RWPE2 (cell line): ENCODE results near the gene MAP3K4.
A peak's percentile ranks its signal among the peaks of the same experiment; 100 is the strongest.

Experiments
- ATAC-seq: fragments of 200-7000 bp; cut with Tn5 transposase; 3 replicates; pipeline ENCODE4 v1.9.1; 2021; ENCODE audit warnings: low read depth
- DNase-seq: peaks from one replicate; pipeline ENCODE4 v3.0.0-alpha.2; 2020; ENCODE audit warnings: low spot score
- H3K27ac ChIP-seq: fragments of 450-650 bp; 2 replicates; pipeline ENCODE4 v1.5.1; 2017; ENCODE audit warnings: mild to moderate bottlenecking; ENCODE audit not compliant: poor library complexity, severe bottlenecking
- H3K27me3 ChIP-seq: fragments of 250-450 bp; sonication (Bioruptor Pico); 2 replicates; pipeline ENCODE4 v1.5.1; 2021; ENCODE audit warnings: mild to moderate bottlenecking, moderate library complexity; ENCODE audit not compliant: insufficient read depth, poor library complexity, severe bottlenecking
- H3K36me3 ChIP-seq: fragments of 250-450 bp; sonication (Bioruptor Pico); 2 replicates; pipeline ENCODE4 v1.5.1; 2020; ENCODE audit warnings: low read depth, mild to moderate bottlenecking, moderate library complexity
- H3K4me1 ChIP-seq: fragments of 250-450 bp; sonication (Bioruptor Pico); 2 replicates; pipeline ENCODE4 v1.5.1; 2021; ENCODE audit warnings: mild to moderate bottlenecking, moderate library complexity; ENCODE audit not compliant: insufficient read depth, poor library complexity, severe bottlenecking
- H3K4me3 ChIP-seq: fragments of 250-450 bp; sonication (Bioruptor Pico); 2 replicates; pipeline ENCODE4 v1.5.1; 2021; ENCODE audit warnings: mild to moderate bottlenecking, moderate library complexity; ENCODE audit not compliant: severe bottlenecking
- H3K9me3 ChIP-seq: fragments of 250-450 bp; sonication (Bioruptor Pico); 2 replicates; pipeline ENCODE4 v1.5.1; 2021; ENCODE audit warnings: mild to moderate bottlenecking, moderate library complexity; ENCODE audit not compliant: severe bottlenecking
- TF ChIP-seq, protein P1 (sequence below): fragments of 450-650 bp; IDR thresholded peaks from one replicate; pipeline ENCODE4 v1.5.1; 2017; ENCODE audit warnings: mild to moderate bottlenecking, moderate library complexity; ENCODE audit not compliant: poor library complexity, severe bottlenecking

Gene MAP3K4

DNA sequence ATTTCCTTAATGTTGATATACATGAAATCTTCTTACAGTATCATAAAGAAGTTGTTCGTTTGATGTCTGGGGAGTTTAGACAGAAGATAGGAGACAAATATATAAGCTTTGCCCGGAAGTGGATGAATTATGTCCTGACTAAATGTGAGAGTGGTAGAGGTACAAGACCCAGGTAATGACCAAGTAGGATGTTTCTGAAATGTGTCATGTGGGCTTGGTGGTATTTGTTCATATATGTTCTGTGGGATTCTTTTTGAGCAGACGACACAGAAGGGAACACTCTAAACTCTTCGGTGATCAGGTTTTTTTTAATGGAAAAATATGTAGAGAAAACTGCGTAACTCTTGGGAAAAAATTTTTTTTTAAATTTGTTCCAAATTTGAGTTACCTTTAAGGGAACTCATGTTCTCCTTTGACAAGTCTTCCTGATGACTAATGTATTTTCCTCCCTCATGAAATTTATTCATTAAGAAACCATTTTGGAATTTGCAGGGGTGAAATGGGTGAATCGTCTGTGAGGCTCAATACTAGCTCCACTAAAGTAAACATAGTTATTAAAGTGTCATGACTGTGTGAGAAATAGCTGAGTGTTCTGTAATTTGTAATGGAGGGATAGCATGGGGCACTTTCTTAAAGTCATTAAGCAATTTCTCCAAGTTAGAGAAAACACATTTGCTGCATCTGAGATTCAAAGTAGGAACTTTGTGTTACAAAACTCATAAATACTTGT is 100.6 kb downstream of the MAP3K4 start:
- H3K4me1 ChIP-seq: peaks cover 25% of the 10 kb centered on the region
- H3K27me3 ChIP-seq: no peaks in the 10 kb centered on the region
- H3K36me3 ChIP-seq: peaks cover 89% of the 10 kb centered on the region
- H3K27ac ChIP-seq: peak overlapping the region; percentile 78
- DNase-seq (no peak), ATAC-seq (peak; percentile 88)
- H3K4me3 ChIP-seq: no peak overlapping the region
- TF ChIP-seq, protein P1, sequence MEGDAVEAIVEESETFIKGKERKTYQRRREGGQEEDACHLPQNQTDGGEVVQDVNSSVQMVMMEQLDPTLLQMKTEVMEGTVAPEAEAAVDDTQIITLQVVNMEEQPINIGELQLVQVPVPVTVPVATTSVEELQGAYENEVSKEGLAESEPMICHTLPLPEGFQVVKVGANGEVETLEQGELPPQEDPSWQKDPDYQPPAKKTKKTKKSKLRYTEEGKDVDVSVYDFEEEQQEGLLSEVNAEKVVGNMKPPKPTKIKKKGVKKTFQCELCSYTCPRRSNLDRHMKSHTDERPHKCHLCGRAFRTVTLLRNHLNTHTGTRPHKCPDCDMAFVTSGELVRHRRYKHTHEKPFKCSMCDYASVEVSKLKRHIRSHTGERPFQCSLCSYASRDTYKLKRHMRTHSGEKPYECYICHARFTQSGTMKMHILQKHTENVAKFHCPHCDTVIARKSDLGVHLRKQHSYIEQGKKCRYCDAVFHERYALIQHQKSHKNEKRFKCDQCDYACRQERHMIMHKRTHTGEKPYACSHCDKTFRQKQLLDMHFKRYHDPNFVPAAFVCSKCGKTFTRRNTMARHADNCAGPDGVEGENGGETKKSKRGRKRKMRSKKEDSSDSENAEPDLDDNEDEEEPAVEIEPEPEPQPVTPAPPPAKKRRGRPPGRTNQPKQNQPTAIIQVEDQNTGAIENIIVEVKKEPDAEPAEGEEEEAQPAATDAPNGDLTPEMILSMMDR: no peak
- H3K9me3 ChIP-seq: no peaks in the 10 kb centered on the region

GRCh38 chr6:161094955-161095354 is 103.4 kb downstream of the MAP3K4 start:
- H3K27ac ChIP-seq: no peak overlapping the region
- H3K4me1 ChIP-seq: peaks cover 25% of the 10 kb centered on the region
- ATAC-seq: peak; percentile 37; the same call in 2 of the 3 replicates
- no peak overlapping the region for H3K4me3 ChIP-seq
- DNase-seq: no peak
- TF ChIP-seq, protein P1: no peak
- H3K36me3 ChIP-seq: peaks cover 91% of the 10 kb centered on the region
- H3K27me3 ChIP-seq: no peaks in the 10 kb centered on the region
- H3K9me3 ChIP-seq: no peaks in the 10 kb centered on the region

DNA sequence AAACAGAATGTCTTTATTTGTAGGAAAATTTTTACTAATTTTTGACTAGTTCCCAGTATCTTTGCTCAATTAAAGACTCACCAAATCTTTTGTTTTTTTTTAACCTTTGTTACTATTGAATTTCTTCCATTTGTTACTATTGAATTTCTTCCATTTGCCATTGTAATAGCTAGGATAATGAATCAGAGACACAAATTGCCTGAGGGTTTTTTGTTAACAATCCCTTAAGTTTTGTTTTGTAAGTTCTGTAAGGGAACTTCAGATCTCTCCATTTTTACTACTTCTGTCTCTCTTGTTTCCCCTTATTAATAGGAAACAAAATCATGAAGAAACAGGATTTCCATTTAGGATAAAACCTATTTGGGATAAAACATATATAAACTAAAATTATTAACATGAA is 104.3 kb downstream of the MAP3K4 start:
- H3K9me3 ChIP-seq: no peaks in the 10 kb centered on the region
- H3K4me1 ChIP-seq: peaks cover 25% of the 10 kb centered on the region
- H3K27me3 ChIP-seq: no peaks in the 10 kb centered on the region
- no peak overlapping the region for H3K4me3 ChIP-seq
- DNase-seq (no peak), ATAC-seq (no peak)
- TF ChIP-seq, protein P1: no peak
- H3K27ac ChIP-seq: no peak overlapping the region
- H3K36me3 ChIP-seq: peaks cover 96% of the 10 kb centered on the region

- Histone ChIP-seq H3K4me3 (no peak overlapping the region), H3K4me1 (peaks cover 5% of the 10 kb centered on the region), H3K36me3 (peaks cover 89% of the 10 kb centered on the region), H3K9me3 (no peaks in the 10 kb centered on the region), H3K27ac (no peak overlapping the region), H3K27me3 (no peaks in the 10 kb centered on the region)
- ATAC-seq: no peak
- TF ChIP-seq, protein P1: no peak
- no peak for DNase-seq
Observed at GRCh38 chr6:161100072-161100471, 108.5 kb downstream of the MAP3K4 start.

DNA sequence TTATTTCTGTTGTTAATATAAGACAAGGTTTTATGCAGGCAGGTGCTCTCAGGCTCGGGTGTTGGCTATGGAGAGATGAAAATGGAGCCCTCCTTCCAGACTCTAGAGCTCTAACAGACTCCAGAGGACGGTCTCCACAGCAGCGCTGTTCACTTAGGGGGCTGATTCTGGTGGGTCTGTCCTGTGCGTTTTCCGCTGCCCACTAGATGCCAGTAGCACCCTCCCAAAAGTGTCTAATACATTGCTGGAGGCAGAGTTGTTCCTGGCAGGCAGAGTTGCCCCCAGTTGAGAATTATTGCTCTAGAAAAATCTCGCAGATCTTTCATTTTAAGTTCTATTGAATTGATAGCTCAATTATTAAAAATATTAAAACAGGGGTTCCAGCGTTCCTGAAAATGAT is 109.9 kb downstream of the MAP3K4 start:
- Histone ChIP-seq H3K4me1 (peaks cover 8% of the 10 kb centered on the region), H3K4me3 (no peak overlapping the region), H3K9me3 (no peaks in the 10 kb centered on the region), H3K36me3 (peaks cover 89% of the 10 kb centered on the region), H3K27me3 (no peaks in the 10 kb centered on the region), H3K27ac (no peak overlapping the region)
- ATAC-seq (no peak), DNase-seq (no peak)
- TF ChIP-seq, protein P1: peak; percentile 15
